Measurements from ENCODE around the gene CCL7.

- TF ChIP-seq POU2F2 (IDR thresholded peaks at IDR 0.05; ENCODE audit: low read depth, low read length) (no peak), POLR2A (IDR thresholded peaks at IDR 0.05; ENCODE audit: low read depth, low read length) (no peak), POLR2AphosphoS5 (IDR thresholded peaks at IDR 0.05; ENCODE audit: low read depth, low read length) (no peak), TAF1 (IDR thresholded peaks at IDR 0.05; ENCODE audit: low read depth, low read length) (no peak)
These were observed 36.4 kb downstream of the CCL7 start for GRCh38 chr17:34306466-34306865.

All from GM12891 (cell line).